GM18870 (cell line): ENCODE data around the gene PPP1R3F.
A peak's percentile ranks its signal among the peaks of the same experiment; 100 is the strongest.

Source experiments
- ATAC-seq: cut with Tn5 transposase; IDR thresholded peaks from one replicate; pipeline ENCODE4 v1.9.1; 2021; ENCODE audit warnings: moderate library complexity; ENCODE audit not compliant: unreplicated experiment

Gene PPP1R3F

DNA sequence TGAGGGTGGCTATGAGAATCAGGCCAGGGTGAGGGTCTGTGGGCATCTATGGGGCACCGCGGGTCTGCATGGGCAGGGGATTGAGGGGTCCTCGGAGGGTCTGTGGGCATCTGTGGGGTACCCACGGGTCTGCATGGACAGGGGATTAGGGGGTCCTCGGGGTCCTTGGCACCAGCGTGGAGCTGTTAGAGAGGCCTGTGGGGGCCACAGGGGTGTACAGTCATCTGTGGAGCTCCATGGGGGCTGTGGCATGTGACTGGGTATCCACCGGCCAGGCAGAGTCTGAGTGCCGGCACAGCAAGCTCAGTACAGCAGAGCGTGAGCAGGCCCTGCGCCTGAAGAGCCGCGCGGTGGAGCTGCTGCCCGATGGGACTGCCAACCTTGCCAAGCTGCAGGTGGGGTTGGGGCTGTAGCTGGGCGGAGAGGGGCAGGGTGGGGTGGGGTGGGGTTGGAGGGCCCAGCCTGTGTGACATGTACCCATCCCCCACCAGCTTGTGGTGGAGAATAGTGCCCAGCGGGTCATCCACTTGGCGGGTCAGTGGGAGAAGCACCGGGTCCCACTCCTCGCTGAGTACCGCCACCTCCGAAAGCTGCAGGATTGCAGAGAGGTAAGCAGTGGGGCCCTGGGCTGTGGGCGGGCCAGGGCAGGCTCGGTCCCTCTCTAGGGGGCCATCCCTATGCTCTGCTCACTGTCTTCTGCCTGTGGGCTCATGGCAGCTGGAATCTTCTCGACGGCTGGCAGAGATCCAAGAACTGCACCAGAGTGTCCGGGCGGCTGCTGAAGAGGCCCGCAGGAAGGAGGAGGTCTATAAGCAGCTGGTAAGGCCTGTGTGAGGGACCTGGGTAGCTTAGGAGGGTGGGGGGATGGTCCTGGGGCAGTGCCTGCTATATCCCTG lies 21.4 kb upstream of the PPP1R3F start:
- ATAC-seq, result no peak

- no peak for ATAC-seq
Observed at GRCh38 chrX:49249071-49249470, 20.5 kb upstream of the PPP1R3F start.

DNA sequence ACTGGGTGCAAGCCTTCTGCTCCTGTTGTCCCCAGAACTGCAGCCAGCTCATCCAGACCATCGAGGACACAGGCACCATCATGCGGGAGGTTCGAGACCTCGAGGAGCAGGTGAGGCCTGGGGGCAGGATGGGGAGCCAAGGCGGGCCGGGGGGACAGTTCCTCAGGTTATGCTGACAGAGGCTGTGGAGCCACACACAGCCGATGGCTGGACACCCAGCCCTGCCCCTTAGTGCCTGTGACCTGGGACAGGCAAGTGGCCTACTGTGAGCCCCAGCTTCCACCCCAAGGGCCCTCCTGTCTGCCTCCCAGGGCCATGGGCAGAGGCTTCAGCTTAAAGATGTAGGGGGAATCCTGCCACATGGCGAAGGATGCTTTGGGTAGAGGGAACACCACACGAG lies 20.0 kb upstream of the PPP1R3F start:
- ATAC-seq, result no peak

- no peak for ATAC-seq
Observed at GRCh38 chrX:49250066-49250465, 19.5 kb upstream of the PPP1R3F start.

DNA sequence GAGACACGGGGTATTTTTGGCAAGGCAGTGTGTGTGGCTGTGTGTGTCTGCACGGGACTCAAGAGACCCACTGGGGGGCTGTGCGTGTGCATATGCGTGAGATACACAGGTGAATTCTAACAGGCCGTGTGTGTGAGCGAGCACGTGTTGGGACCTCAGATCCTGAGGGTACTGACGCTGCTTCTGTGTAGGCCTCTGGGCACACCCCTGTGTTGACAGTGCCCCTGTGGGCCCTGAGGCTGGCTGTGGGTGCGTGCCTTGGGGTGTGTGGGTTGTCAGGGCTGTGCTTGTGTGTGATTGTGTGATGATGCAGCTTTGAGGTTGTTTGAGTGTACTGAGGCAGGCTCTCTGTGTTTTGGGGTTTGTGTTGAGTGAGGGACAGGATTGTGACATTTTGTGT lies 19.0 kb upstream of the PPP1R3F start:
- ATAC-seq, result no peak

DNA sequence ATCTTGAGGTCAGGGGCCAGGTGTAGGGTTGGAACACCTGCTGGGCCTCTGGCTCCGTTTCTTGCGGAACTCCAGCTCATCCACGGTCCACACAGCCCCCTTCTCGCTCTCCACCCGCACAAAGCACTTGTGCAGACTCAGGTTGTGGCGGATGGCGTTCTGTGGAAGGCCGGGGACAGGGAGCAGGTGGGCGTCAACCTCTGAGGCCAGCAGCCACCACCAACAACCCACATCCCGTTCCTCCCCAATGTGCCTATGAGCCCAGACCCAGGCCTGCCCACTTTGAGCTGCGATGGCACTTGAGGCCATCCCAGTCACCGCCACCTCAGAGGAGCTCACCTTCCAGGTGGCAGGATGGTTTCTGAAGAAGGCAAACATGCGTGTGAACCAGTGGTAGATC lies 18.3 kb upstream of the PPP1R3F start:
- ATAC-seq, result no peak

DNA sequence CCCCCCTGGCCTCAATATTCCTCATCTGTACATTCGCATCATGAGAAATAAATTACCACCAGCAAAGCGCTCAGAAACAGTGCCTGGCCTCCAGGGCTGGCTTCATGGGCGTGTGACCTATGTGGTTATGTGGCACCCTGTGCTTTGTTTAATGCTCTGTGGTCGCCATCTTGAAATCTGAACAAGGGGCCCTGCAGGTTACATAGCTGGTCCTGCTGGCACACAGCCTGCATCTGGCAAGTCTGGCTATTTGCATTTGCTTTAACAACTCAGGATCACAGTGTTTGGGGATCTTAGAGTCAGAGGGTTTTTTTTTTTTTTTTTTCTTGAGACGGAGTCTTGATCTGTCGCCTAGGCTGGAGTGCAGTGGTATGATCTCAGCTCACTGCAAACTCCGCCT lies 15.0 kb upstream of the PPP1R3F start:
- ATAC-seq, result no peak

DNA sequence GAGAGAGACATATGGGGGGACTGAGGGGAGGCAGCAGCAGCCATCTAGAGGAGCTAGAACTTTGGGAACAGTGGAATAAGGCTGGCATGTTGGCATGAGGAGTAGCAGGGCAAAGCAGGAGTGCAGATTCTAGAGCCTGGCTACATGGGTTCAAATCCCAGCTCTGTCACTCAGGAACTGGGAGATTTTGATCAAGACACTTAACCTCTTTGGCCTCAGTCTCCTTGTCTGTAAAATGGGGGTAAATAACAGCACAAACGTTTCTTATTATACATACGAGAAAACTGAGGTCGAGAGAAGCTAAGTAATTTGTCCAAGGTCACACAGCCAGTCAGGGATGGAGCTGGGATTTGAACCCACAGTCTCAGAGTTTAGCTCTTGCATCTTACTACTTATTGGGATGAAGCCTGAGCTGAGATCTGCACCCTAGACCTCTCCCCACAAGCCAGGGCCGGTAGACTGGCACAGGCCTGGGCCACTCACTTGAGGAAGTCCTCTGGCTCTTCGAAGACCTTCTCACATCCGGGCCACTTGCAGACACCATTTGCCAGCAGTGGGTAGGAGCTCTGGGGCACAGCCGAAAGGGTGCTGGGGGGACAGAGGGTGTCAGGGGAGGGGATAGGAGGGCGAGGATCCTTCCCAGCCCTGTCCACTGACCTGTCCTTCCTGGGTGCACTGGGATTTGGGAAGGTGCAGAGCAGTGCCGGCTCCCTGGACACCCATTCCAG lies 13.2 kb upstream of the PPP1R3F start:
- ATAC-seq, result no peak

GRCh38 chrX:49257074-49257790 lies 12.4 kb upstream of the PPP1R3F start:
- no peak for ATAC-seq

- ATAC-seq, result no peak
Observed at GRCh38 chrX:49257846-49258748, 11.5 kb upstream of the PPP1R3F start.

GRCh38 chrX:49258749-49259124 lies 10.9 kb upstream of the PPP1R3F start:
- ATAC-seq, result no peak

DNA sequence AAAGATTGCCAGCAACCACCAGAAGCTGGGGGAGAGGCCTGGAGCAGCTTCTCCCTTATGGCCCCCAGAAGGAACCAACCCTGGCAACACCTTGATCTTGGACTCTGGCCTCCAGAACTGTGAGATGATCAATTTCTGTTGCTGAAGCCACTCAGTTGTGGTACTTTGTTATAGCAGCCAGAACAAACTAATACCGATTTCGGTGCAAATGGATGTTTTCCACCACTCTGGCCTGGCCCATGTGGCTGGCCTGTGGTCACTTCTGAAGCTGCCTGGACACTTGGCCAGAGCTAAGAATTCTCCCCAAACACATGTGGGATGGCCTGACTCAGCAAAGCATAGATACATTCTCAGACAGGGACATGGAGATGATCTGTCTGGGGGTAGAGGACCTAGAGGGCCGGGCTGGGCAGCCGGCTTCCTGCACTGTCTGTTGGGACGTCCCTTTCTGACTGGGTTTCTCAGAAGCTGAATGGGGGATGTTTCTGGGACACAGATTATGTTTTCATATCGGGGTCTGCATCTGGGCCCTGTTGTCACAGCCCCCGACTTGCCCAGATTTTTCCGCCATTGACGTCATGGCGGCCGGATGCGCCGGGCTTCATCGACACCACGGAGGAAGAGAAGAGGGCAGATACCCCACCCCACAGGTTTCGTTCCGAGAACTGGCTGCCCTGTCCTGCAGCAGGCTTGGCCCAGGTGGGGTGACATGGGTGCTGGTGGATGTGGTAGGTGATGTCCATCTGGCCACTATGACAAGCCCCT lies 9.2 kb upstream of the PPP1R3F start:
- ATAC-seq, result no peak

DNA sequence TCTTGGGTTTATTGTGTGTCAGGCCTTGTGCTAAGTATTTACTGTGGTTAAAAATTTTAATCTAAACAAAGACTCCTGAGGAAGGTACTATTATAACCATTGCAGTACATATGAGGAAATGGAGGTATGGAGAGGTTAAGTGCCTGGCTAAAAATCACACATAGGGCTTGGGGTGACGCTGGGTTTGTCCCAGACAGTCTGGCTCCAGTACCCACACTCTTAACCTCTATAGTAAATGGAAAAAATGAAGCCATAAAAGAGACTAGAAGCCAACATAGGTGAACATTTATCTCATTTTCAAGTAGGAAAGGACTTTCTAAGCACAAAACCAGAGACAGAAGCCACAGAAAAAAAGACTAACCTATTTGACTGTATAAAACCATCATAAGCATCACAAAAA lies 7.0 kb upstream of the PPP1R3F start:
- ATAC-seq, result no peak

DNA sequence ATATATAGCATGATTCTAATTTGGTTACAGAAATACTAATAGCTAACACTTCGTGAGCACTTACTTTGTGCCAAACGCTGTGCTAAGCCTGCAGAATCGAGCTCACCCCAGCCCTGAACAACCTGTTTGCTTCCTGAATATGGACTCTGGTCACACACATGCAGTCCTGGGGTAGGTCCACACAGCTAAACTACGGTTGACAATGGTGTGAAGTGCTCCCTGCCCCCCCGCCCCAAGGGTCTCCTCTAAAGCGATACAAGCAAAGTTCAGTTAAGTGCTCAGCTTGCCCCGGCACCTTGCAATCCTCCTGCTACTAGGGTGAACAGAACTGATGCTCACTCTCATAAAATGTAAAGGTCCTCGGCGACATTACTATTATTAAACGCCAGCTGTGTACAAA lies 6.0 kb upstream of the PPP1R3F start:
- ATAC-seq, result no peak

DNA sequence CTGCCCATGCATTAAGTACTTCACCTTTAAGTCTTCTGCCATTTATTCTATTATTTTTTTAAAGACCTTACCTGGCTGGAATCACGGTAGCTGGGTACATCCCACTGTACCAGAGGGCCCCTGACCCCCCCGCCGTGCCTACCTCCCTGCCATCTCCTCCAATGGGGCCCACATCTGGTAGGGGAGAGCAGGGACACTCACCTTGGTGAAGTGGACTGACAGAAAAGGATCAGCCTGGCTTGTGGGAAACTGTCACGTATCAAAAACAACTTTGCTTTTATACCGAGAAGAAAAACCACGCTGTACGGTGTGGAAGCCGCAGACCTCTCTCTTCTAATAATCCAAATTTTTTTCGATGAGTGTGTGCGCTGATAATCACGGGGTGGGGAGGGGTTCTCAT lies 5.1 kb upstream of the PPP1R3F start, which contains the start of gene FOXP3:
Gene FOXP3 (minus strand): TSS at position 251 of the 400 bp plus-strand sequence. CDS start 6,205 bp downstream, outside the sequence.
- no peak for ATAC-seq

- no peak for ATAC-seq
Observed at GRCh38 chrX:49266523-49267445, 2.8 kb upstream of the PPP1R3F start.

GRCh38 chrX:49268702-49269009 lies 937 bp upstream of the PPP1R3F start:
- no peak for ATAC-seq

- peak; percentile 85 for ATAC-seq
Observed at GRCh38 chrX:49269010-49269766, 405 bp upstream of the PPP1R3F start.
